OCI-LY1 (cell line): ENCODE data around the gene TNFRSF18.
"Not testable (repeated sequence)": the region's sequence is repeated elsewhere in the genome, so short reads cannot be mapped to it uniquely, and the experiment has no call there.

Source experiments
- H2AFZ ChIP-seq: fragments of 200-600 bp; sonication (generic), shearing (Covaris generic); 2 replicates; pipeline ENCODE4 v1.6.0; 2014; ENCODE audit warnings: antibody characterized with exemption, mild to moderate bottlenecking, low read length
- H3F3A ChIP-seq: fragments of 200-600 bp; sonication (generic), shearing (Covaris generic); 2 replicates; pipeline ENCODE4 v1.6.0; 2014; ENCODE audit warnings: mild to moderate bottlenecking, antibody characterized with exemption, low read length, moderate library complexity; ENCODE audit not compliant: insufficient read depth
- H3K27ac ChIP-seq: fragments of 200-600 bp; sonication (generic); 2 replicates; pipeline ENCODE4 v1.5.1; 2014; ENCODE audit warnings: low read length, mixed run types, mild to moderate bottlenecking, low read depth; ENCODE audit not compliant: poor library complexity, severe bottlenecking
- H3K27me3 ChIP-seq: fragments of 200-600 bp; sonication (generic); 2 replicates; pipeline ENCODE4 v1.6.0; 2014; ENCODE audit warnings: antibody characterized with exemption, mild to moderate bottlenecking, low read length, moderate library complexity; ENCODE audit not compliant: insufficient read depth
- H3K36me3 ChIP-seq: fragments of 200-600 bp; sonication (generic); 2 replicates; pipeline ENCODE4 v1.6.1; 2014; ENCODE audit warnings: mild to moderate bottlenecking, antibody characterized with exemption, low read length, moderate library complexity, mixed read lengths; ENCODE audit not compliant: insufficient read depth
- H3K4me1 ChIP-seq: fragments of 200-600 bp; sonication (generic); 2 replicates; pipeline ENCODE4 v1.5.1; 2014; ENCODE audit warnings: mild to moderate bottlenecking, low read length, moderate library complexity; ENCODE audit not compliant: insufficient read depth, severe bottlenecking
- H3K4me2 ChIP-seq: fragments of 200-600 bp; sonication (generic), shearing (Covaris generic); 2 replicates; pipeline ENCODE4 v1.6.1; 2014; ENCODE audit warnings: low read length
- H3K4me3 ChIP-seq: fragments of 200-600 bp; sonication (generic); 2 replicates; pipeline ENCODE4 v1.5.1; 2014; ENCODE audit warnings: low read length, low read depth, mild to moderate bottlenecking, mixed read lengths; ENCODE audit not compliant: poor library complexity, severe bottlenecking
- H3K79me2 ChIP-seq: fragments of 200-600 bp; shearing (Covaris generic); 2 replicates; pipeline ENCODE4 v1.6.1; 2016; ENCODE audit warnings: mixed run types, low read length, mixed read lengths; ENCODE audit not compliant: insufficient read depth
- H3K9ac ChIP-seq: fragments of 200-600 bp; sonication (generic), shearing (Covaris generic); 2 replicates; pipeline ENCODE4 v1.6.1; 2014; ENCODE audit warnings: mild to moderate bottlenecking, low read length, mixed read lengths
- H3K9me2 ChIP-seq: fragments of 200-600 bp; sonication (generic), shearing (Covaris generic); 2 replicates; pipeline ENCODE4 v1.6.1; 2014; ENCODE audit warnings: low read depth, mild to moderate bottlenecking, low read length, mixed read lengths
- H3K9me3 ChIP-seq: fragments of 200-600 bp; shearing (Covaris generic); 2 replicates; pipeline ENCODE4 v1.6.1; 2014; ENCODE audit warnings: low read length, mixed read lengths
- H4K20me1 ChIP-seq: fragments of 200-600 bp; sonication (generic), shearing (Covaris generic); 2 replicates; pipeline ENCODE4 v1.6.0; 2016; ENCODE audit warnings: mild to moderate bottlenecking, low read length; ENCODE audit not compliant: insufficient read depth
- CTCF ChIP-seq: fragments of 200-600 bp; sonication (generic), shearing (Covaris generic); IDR thresholded peaks from 2 replicates; pipeline ENCODE4 v1.5.1; 2017; ENCODE audit warnings: mild to moderate bottlenecking, antibody characterized with exemption, low read length, moderate library complexity, mixed read lengths
- EZH2 ChIP-seq: fragments of 200-600 bp; sonication (generic), shearing (Covaris generic); IDR thresholded peaks from 2 replicates; pipeline ENCODE4 v1.8.0; 2017; ENCODE audit warnings: borderline replicate concordance, mixed run types, mild to moderate bottlenecking, antibody characterized with exemption, low read length, moderate library complexity, mixed read lengths

TNFRSF18 gene

GRCh38 chr1:1197551-1198422 lies 8.6 kb downstream of the TNFRSF18 start:
- Histone ChIP-seq H3K9me2 (no peaks in the 10 kb centered on the region), H3K79me2 (no peaks in the 10 kb centered on the region), H3K9ac (no peak overlapping the region), H3K4me1 (no peaks in the 10 kb centered on the region), H4K20me1 (no peaks in the 10 kb centered on the region), H3K36me3 (no peaks in the 10 kb centered on the region), H3K4me2 (no peak overlapping the region), H3K27ac (no peak overlapping the region), H3K4me3 (no peak overlapping the region), H3K27me3 (peaks cover 12% of the 10 kb centered on the region), H2AFZ (no peak overlapping the region), H3K9me3 (peaks cover 4% of the 10 kb centered on the region; the same call in 1 of the 2 replicates), H3F3A (no peaks in the 10 kb centered on the region)
- TF ChIP-seq CTCF, result no peak

GRCh38 chr1:1197188-1197500 lies 9.2 kb downstream of the TNFRSF18 start:
- Histone ChIP-seq H2AFZ (no peak overlapping the region), H3K27me3 (peaks cover 12% of the 10 kb centered on the region), H3F3A (no peaks in the 10 kb centered on the region), H3K9ac (no peak overlapping the region), H3K9me3 (peaks cover 4% of the 10 kb centered on the region; the same call in 1 of the 2 replicates), H3K4me1 (no peaks in the 10 kb centered on the region), H3K27ac (no peak overlapping the region), H3K36me3 (no peaks in the 10 kb centered on the region), H3K4me2 (no peak overlapping the region), H3K4me3 (no peak overlapping the region), H3K9me2 (no peaks in the 10 kb centered on the region), H4K20me1 (no peaks in the 10 kb centered on the region), H3K79me2 (no peaks in the 10 kb centered on the region)
- no peak for TF ChIP-seq CTCF
- TF ChIP-seq EZH2, result no peak

GRCh38 chr1:1196431-1197187 lies 9.8 kb downstream of the TNFRSF18 start:
- Histone ChIP-seq H3K9me2 (no peaks in the 10 kb centered on the region), H2AFZ (no peak overlapping the region), H3K4me1 (no peaks in the 10 kb centered on the region), H3K4me2 (no peak overlapping the region), H3K27ac (no peak overlapping the region), H4K20me1 (no peaks in the 10 kb centered on the region), H3F3A (no peaks in the 10 kb centered on the region), H3K4me3 (no peak overlapping the region), H3K36me3 (no peaks in the 10 kb centered on the region; the same call in 1 of the 2 replicates), H3K9me3 (peaks cover 4% of the 10 kb centered on the region; the same call in 1 of the 2 replicates), H3K79me2 (no peaks in the 10 kb centered on the region), H3K9ac (no peak overlapping the region), H3K27me3 (peaks cover 12% of the 10 kb centered on the region)
- TF ChIP-seq EZH2, result no peak

- H3K4me3 ChIP-seq, H3K4me1 ChIP-seq, H3K79me2 ChIP-seq, H3K27ac ChIP-seq, H4K20me1 ChIP-seq, H3K36me3 ChIP-seq, H3K9me2 ChIP-seq, H3F3A ChIP-seq, H3K4me2 ChIP-seq, H2AFZ ChIP-seq, H3K9me3 ChIP-seq, H3K9ac ChIP-seq: not testable (repeated sequence)
- peaks cover 18% of the 10 kb centered on the region for H3K27me3 ChIP-seq
These were observed 10.7 kb downstream of the TNFRSF18 start for GRCh38 chr1:1195726-1196125.
